Activated T-helper 9 cell treated with anti-CD3 and anti-CD28 coated beads, Interleukin-2, amount 50 U/mL, for 16 hours (primary cell): ENCODE data around the gene ARHGAP9.
A peak's percentile ranks its signal among the peaks of the same experiment; 100 is the strongest.

Experiments used
- DNase-seq: peaks from one replicate; pipeline ENCODE4 v3.0.0-alpha.2; 2020; ENCODE audit warnings: low read depth

ARHGAP9 gene

GRCh38 chr12:57472391-57472790 is 7.3 kb downstream of the ARHGAP9 start:
- DNase-seq, result no peak

- DNase-seq, result no peak
Observed at GRCh38 chr12:57471661-57472060, 8.0 kb downstream of the ARHGAP9 start.

DNA sequence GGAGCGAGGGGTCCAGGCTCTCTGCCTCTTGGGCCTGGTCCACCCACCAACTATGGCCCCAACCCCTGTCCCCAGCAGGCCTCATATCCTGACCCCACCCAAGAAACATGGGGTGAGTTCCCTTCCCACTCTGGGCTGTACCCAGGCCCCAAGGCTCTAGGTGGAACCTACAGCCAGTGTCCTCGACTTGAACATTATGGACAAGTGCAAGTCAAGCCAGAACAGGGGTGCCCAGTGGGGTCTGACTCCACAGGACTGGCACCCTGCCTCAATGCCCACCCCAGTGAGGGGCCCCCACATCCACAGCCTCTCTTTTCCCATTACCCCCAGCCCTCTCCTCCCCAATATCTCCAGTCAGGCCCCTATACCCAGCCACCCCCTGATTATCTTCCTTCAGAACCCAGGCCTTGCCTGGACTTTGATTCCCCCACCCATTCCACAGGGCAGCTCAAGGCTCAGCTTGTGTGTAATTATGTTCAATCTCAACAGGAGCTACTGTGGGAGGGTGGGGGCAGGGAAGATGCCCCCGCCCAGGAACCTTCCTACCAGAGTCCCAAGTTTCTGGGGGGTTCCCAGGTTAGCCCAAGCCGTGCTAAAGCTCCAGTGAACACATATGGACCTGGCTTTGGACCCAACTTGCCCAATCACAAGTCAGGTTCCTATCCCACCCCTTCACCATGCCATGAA is 8.6 kb downstream of the ARHGAP9 start:
- no peak for DNase-seq

- DNase-seq, result no peak
Observed at GRCh38 chr12:57470286-57470969, 9.2 kb downstream of the ARHGAP9 start.

DNA sequence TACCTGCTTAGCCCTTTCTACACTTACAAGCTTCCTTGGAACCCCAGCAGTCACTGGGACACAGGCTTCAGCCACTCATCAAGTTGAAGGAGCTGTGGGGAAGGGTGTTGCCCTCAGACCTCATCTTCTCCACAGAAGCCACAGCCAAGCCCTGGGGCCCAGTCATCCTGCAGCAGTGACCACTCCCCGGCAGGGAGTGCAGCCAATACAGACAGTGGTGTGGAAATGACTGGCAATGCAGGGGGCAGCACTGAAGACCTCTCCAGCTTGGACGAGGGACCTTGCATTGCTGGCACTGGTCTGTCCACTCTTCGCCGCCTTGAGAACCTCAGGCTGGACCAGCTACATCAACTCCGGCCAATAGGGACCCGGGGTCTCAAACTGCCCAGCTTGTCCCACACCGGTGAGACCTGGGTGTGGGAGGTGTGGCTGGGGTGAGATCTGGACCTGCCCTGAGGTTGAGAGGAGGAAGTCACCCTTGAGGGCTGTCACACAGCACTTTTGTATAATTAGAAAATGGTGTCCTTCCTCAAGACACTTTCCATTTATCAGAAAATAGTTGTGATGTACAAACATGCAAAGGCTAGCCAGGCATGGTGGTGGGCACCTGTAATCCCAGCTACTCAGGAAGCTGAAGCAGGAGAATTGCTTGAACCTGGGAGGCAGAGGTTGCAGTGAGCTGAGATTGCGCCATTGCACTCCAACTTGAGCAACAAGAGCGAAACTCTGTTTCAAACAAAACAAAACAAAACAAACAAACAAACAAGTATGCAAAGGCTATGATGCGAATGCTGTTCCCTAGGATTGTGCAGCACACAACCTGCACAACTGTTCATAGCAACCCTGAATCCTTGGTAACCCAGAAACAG is 10.1 kb downstream of the ARHGAP9 start:
- DNase-seq, result no peak

- DNase-seq, result no peak
Observed at GRCh38 chr12:57467915-57468314, 11.8 kb downstream of the ARHGAP9 start.

DNA sequence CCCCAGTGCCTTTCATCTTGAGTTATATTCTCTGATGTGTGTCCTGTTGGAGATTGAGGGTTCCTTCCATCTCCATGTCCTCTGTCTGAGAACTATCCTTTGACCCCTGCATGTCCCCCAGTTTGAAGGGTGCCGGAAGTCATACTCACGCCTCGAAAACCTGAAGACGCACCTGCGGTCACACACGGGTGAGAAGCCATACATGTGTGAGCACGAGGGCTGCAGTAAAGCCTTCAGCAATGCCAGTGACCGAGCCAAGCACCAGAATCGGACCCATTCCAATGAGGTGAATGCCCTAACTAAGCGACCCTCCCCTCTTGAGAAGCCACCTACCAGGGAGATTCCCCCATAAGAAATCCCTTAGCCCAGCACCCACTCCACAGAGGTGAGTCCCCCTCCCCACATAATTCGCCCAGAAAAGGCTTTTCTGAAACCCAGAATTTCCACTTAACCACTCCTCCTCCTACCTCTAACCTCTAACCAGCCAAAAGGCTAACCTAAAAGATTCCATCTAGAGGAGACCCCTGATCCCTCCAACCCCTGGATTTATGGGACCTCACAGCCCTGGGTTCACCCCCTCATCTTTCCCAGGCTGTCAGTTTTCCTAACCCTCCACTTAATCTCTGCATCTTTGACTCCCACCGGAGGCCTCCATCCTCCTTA is 12.3 kb downstream of the ARHGAP9 start:
- DNase-seq, result no peak

DNA sequence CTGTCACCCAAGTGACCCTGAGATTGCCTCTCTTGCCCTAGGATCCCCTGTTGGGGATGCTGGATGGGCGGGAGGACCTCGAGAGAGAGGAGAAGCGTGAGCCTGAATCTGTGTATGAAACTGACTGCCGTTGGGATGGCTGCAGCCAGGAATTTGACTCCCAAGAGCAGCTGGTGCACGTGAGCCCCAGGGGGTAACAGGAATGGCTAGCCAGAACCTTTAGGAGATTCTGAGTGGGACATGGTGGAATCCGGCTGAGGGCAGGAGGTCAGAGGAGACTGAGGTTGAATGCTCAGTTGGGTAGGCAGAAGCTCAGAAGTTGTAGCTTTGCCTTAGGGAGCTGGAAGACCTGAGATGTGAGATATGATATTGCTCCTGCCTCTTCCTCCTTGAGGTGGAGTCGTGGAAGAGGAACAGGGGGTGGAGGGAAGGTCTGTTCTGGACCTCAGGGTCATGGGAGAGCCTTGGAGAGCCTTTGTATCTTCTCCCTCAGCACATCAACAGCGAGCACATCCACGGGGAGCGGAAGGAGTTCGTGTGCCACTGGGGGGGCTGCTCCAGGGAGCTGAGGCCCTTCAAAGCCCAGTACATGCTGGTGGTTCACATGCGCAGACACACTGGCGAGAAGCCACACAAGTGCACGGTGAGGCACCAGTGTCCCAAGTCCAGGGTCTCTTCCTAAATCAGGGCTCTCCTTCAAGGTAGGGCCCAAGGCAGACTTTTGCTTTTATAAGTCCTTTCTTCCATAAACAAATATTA is 13.7 kb downstream of the ARHGAP9 start:
- DNase-seq, result no peak

DNA sequence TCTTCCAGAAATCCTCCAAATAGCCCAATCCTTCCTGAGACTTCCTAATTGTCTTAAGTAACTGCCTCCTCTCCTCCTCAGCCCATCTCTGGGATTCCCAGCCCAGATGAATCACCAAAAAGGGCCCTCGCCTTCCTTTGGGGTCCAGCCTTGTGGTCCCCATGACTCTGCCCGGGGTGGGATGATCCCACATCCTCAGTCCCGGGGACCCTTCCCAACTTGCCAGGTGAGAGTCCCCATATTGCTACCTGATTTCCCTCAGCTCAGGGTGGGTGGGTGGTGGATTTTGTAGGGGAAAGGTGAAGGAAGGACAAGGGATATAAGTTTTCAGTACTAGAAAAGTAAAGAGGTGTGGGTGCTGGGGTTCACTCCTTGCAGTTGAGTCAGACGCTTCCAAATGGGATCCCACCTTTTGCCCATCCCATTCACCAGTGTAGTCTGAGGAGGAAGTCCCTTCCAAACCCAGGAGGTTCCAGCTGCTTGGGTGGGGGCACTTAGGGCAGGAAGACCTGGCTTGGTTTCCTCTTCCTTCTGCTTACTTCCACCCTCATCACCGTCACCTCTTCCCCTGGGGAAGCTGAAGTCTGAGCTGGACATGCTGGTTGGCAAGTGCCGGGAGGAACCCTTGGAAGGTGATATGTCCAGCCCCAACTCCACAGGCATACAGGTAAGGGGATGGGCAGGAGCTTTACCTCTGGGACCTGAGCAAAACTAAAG is 14.5 kb downstream of the ARHGAP9 start:
- no peak for DNase-seq

- DNase-seq, result no peak
Observed at GRCh38 chr12:57464569-57464968, 15.1 kb downstream of the ARHGAP9 start.

DNA sequence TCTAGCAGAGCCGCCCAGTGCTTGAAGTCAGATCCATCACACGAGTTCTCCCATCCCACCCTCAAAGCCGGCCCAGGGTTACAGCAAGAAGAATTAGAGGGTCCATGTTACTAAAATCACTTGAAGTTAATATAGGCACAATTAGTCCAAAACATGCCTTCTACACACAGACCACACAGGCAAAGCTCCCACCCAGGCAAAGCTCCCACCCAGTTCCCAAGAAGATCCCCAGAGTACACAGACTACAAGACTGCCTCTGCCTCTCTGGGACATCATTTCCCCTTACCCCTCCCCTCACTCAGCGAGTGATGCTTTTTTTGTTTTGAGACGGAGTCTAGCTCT is 16.8 kb downstream of the ARHGAP9 start:
- DNase-seq, result no peak

GRCh38 chr12:57462251-57462911 is 17.3 kb downstream of the ARHGAP9 start:
- DNase-seq, result peak; percentile 79

DNA sequence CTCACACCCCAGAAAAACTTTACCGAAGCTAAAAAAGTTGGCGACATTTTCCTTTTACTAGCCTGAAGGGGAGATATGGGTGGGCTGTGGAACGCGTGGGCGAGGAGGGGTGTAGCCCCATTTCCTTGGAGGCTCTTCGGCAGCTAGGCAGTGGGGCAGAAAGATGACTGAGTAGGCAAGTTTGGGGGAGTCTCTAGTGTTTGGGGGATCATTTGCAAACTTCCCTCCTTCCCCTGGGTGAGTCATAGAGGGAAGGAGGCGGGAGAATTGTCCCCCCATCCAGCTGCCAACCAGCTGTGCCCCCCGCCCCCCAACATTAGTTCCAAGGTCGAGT is 17.8 kb downstream of the ARHGAP9 start:
- DNase-seq, result no peak

DNA sequence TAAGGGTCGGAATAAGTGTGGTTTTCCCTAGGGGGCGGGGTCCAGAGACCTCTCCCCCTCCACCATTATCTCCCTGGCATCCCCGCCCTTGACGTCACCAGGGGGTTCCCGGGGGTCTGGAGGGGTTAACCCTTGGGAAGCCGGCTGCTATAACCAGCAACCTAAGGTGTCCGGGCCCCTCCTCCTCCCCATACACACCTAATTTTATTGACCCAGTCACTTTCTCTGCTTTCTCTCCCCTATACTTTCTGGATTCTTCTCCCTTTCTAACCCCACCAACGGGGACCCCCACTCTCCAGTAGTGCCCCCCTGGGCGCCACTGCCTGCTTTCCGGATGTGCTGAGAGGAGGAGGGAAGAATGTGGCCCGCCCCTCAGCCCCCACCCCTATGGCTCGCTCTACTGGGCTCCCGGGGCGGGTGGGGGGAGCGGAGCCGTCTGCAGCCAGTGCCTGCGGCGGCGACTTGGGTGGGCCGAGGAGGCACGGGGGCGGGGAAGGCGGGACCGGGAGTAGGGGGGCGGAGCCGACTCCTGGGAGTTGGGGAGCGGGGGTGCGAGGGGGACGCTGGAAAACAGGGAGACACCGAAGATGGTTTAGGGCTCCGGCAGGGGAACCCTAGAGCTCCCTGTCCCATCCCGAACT is 18.3 kb downstream of the ARHGAP9 start:
- no peak for DNase-seq

DNA sequence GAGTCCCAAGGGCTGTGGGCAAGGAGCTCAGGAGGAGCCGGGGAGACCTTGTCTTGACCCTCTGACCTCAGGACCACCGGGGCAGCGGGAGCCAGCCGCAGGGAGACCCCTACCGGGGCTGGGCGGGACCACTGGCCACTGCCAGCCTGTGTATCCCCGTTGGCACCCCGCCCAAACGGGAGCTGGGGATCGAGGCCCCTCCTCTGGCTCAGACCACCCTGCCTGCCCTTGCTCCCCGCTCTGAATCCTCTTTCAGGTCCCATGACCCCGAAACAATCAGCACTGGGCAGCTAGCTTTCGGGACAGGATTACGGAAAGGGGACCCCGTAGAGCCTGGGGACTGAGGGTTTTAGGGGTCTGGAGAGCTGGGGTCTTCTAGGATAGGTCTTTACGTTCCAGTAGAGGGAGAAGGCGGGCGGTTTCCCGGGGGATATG is 18.8 kb downstream of the ARHGAP9 start:
- no peak for DNase-seq

DNA sequence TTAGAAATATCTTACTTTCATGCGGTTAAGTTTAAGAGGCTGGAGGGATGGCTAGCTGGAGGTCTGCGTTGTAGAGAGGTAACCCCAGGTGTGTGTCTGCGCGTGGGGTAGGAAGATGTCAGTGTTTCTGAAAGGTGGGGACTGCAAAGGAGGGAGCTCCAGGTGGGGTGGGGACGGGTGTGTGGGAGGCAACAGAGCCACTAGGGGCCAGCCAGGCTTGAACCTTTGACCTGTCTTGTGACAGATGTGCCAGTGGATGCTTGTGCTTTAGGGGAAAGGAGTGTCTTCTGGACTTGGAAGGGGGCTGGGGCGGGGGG is 19.2 kb downstream of the ARHGAP9 start:
- DNase-seq, result no peak

DNA sequence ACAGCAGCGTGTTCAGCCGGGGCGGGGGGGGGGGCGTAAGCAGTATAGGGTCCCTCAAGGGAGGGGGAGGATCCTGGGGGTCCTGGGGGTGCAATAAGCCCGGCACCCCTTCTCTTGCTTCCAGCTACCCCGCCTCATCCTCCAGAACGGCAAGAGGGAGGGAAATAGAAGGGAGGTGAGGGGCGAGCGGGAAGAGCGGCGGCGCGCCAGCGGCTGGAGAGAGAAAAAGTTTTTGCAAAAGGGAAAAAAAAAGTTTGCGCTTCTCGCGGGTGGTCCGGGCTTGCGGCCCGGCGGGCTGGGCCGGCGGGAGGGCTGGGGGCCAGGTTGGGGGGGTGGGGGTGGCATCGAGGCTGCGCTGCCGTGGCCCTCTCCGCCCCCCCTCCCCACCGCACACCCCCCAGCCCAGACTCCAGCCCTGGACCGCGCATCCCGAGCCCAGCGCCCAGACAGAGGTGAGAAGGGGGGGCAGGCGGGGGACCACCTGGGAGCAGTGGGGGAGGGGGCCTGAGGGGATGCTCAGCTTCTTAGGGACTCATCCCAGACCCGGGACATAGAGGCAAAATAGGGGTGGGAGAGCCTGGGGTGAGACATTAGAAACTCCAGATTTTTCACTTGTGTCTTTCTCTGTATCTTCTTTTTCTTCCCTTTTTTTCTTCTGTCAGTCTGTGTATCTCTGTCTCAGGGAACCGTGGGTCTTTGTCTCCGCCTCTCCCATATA is 19.8 kb downstream of the ARHGAP9 start, which contains the start of gene GLI1:
GLI1 (plus strand) TSS at position 36 of the 718 bp plus-strand sequence. CDS start 3,907 bp downstream, outside the sequence.
- no peak for DNase-seq

- peak; percentile 85 for DNase-seq
Observed at GRCh38 chr12:57459055-57459749, 20.5 kb downstream of the ARHGAP9 start.

DNA sequence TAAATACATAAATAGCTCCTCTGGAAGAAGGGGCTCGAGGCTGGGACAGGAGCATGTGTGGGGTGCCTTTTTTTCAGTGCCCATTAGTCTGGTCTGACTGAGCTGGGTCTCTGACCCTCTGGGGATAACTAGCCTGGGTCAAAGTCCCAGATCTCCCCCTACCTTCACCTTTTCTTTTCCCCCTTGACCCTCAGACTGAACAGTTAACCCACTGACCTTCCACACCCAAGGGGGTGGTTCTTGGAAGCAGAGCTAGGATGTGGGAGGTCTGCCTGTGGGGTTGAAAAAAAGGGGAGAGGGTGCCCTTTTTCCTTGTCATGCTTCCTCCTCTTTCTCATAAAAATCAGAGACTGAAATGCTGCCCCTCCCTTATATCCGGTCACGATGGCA is 21.0 kb downstream of the ARHGAP9 start:
- DNase-seq, result no peak
